Peyer's patch (tissue), 4 donors: ENCODE results near the gene PRKCA.

Source experiments
- POLR2A ChIP-seq, 2 donors: fragments of 450-650 bp; IDR thresholded peaks; one replicate each; pipeline ENCODE4 v1.5.1; 2017; ENCODE audit warnings: antibody characterized with exemption in 2 of 2, mild to moderate bottlenecking in 2 of 2, moderate library complexity in 2 of 2
- TF ChIP-seq, protein P1 (sequence below), 6 experiments: fragments of 450-650 bp in 4 of 6; fragments of 200-600 bp in 2 of 6; sonication (generic) in 1 of 6; IDR thresholded peaks; one replicate each; pipeline ENCODE4 v1.5.1; 2017 to 2019; ENCODE audit warnings: antibody characterized with exemption in 6 of 6, mild to moderate bottlenecking in 3 of 6, moderate library complexity in 1 of 6

DNA sequence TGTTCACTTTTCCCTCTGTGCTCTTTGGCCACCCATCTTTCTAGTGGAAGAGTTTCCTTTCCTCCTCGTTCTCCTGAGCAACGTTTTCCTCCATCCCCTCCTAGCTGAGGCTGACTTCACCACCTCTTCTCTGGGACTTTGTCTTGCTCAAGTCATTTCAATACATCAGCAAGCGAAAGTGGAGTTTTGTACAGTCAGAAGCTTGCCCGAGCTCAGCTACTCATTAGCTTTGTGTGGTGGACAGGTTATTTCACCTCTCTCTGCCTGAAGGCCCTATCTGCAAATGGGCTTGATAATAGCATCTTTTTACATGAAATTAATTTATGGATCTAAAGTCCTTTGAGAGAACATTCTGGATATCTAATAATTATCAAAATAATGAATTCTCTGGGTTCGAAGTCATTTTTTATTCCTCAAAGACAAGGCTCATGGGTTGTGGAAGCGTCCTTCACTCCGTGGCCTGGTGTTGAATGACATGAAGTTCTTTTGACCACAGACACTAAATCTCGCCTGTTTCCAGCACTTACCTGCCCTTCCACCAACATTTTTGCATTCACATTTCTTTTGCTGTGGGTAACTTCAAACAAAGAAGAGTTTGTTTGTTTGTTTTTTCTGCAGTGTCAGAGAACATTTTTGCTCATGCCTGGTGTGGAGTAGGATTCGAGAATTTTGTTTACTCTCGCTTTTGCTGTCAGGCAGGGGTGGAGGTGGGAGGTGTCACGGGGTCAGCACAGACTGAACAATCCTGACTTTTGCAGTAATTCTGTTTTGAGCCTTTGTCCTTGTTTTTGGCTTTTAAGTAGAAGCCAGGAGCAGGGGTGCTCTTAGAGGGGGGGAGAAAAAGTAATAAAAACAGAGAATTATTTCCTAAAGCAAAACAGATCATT is 377.5 kb downstream of the PRKCA start:
- TF ChIP-seq, protein P1, sequence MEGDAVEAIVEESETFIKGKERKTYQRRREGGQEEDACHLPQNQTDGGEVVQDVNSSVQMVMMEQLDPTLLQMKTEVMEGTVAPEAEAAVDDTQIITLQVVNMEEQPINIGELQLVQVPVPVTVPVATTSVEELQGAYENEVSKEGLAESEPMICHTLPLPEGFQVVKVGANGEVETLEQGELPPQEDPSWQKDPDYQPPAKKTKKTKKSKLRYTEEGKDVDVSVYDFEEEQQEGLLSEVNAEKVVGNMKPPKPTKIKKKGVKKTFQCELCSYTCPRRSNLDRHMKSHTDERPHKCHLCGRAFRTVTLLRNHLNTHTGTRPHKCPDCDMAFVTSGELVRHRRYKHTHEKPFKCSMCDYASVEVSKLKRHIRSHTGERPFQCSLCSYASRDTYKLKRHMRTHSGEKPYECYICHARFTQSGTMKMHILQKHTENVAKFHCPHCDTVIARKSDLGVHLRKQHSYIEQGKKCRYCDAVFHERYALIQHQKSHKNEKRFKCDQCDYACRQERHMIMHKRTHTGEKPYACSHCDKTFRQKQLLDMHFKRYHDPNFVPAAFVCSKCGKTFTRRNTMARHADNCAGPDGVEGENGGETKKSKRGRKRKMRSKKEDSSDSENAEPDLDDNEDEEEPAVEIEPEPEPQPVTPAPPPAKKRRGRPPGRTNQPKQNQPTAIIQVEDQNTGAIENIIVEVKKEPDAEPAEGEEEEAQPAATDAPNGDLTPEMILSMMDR (IDR thresholded peaks at IDR 0.05): no peak
- TF ChIP-seq POLR2A (IDR thresholded peaks at IDR 0.05): no peak
